HG02884 (cell line): Measurements from ENCODE around the gene MAP2K2.

Experiments
- ATAC-seq: cut with Tn5 transposase; IDR thresholded peaks from one replicate; pipeline ENCODE4 v1.9.1; 2021; ENCODE audit warnings: mild to moderate bottlenecking, moderate library complexity; ENCODE audit not compliant: unreplicated experiment

Gene MAP2K2

DNA sequence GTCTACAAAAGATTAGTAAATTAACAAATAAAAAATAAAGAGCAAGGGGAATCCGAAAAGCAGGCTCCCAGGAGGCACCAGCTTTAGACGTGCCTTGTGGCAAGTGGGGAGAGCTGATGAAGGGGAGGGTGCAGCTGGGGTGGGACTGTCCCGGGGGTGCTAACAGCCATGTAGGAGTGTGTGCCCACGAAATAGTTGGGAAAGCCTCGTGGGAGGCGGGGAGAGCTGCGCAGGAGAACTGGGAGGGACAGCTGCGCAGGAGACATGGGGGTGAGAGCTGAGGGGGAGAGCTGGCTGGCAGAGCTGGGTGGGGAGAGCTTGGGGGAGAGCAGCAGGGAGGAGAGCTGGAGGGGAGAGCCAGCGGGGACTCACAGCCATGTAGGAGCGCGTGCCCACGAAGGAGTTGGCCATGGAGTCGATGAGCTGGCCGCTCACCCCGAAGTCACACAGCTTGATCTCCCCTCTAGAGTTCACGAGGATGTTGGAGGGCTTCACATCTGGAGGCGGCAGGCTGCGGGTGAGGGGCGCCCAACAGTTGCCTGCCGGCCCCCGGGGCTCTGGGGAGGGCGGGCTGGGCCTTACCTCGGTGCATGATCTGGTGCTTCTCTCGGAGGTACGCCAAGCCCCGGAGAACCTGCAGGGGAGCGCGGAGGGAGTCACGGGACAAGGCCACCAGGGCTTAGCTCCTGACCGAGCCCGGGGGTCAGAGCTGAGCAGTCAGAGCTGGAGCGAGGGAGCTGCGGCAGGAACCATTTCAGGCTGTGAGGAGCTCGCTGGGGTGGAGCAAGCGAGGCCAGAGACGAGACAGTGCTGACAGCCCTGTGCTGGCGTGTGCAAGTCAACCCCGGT lies 23.1 kb downstream of the MAP2K2 start:
- ATAC-seq = no peak

- ATAC-seq = no peak
Observed at GRCh38 chr19:4099041-4099764, 24.7 kb downstream of the MAP2K2 start.

GRCh38 chr19:4098493-4098892 lies 25.4 kb downstream of the MAP2K2 start:
- ATAC-seq = no peak

DNA sequence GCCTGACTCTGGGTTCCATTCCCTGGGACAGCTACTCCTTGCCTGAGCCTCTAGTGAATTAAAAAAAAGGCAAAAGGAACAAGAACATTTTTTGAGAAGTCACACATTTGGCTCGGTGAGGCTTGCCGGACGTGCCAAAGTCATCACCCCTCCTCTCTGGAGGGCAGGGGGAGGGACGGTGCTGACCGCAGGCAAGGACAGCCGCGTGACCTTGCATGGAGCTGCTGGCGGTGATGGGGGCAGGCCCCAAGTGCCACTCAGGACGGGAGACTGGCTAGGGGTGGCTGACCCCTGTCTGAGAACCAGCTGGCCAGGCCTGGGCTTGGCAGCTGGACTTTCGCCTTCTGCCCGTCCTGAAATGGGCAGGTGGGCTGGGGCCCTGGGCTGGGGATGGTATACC lies 26.4 kb downstream of the MAP2K2 start:
- no peak for ATAC-seq

DNA sequence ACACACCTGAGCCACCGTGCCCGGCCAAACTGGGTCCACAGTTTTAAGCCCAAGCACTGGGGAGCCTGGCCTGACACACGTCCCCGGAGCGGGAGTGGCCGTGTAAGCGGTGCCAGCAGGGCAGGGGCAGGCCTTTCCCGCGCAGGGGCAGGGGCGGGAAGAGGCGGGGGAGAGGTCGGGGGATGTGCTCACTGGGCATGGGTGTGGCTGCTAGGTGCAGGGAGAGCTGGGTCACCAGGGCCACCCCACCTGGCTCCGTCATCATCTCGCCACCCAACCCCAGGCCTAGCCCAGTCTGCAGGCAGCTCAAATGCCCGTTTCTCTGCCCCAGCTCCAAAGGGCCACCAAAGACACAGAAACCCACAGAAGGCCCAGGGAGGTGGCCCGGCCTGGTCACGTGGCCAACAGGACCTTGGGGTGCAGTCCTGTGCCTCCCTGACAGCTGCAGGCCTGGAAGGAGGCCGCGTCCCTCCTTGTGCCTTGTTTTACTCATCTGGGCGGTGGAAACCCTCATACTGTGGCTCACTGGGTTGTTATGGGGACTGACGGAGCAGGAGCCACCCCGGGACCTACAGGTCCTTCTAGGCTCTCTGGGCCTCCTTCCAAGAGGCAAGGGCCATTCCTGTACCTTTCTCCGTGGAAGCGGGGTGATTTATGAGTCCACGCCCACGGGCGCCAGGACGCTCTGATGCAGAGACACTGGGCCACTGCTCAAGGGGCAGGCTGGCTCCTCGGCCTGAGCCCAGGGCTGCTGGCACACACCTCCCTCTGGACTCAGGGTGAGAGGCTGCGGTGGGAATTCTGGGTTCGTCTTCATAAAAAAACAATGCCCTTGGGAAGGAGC lies 27.7 kb downstream of the MAP2K2 start:
- ATAC-seq = no peak

DNA sequence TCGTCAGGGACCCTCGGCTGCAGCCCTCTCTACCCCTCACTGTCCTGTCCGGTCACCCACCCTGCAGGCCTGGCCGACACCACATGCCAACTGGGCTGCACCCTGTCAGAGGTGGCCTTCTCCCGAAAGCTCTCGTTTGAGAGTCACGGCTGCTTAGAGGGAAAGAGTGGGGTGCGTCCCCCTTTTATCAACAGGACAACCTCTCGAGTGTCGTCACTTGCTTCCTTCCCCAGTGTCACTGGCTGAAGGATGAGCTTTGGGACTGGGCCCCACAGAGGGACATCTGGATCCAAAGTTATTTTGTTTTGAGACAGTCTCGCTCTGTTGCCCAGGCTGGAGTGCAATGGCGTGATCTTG lies 28.5 kb downstream of the MAP2K2 start:
- no peak for ATAC-seq

DNA sequence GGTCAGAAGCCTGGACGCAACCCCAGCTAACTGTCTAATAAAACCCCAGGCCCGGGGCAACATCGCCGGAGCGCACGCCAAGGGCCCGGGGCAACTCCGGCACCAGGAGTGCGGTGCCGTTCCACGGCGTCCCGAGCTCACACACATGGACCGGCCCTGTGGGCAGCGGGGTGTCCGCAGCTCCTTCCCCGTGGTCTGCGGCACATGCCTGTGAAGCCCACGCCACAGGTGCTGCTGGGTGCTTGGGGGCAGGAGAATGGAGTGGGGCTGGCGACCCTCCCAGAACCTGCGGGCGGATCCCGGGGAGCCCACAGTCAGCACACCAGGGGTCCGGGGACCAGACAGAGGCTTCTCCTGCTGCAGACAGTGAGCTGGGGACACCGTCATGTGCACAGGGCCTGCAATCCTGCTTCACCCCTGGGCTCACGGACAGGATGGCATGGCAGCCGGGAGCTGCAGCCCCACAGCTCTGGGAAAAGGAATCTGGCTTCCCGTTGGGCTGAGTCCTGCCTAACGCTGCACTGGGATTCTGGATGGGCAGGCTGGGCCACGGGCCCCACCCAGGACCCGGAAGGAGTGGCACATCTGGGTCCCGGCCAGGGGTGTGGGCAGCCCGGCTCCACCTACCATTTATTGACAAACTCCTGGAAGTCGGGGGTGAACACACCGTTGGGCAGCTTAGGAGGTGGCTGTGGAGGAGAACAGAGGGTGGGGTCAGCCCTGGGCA lies 29.0 kb downstream of the MAP2K2 start:
- no peak for ATAC-seq

DNA sequence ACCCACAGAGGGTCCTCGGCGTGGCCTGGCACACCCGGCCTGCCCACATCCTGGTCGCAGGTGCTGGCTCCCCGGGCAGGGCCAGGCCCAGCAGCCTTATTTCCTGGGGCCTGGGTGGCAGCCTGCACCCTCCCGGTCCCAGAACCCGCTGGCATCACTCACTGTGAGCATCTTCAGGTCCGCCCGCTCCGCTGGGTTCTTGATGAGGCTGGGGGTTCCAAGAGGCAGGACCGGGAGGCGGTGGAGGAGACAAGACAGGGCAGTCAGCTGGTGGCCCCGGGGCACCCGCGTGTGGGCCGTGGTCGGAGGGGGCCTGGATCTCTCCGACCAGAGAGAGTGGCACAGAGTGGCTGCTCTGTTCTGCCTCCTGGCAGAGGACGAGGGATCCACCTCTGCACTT lies 29.6 kb downstream of the MAP2K2 start:
- ATAC-seq = no peak

GRCh38 chr19:4093643-4094175 lies 30.2 kb downstream of the MAP2K2 start:
- ATAC-seq = no peak

DNA sequence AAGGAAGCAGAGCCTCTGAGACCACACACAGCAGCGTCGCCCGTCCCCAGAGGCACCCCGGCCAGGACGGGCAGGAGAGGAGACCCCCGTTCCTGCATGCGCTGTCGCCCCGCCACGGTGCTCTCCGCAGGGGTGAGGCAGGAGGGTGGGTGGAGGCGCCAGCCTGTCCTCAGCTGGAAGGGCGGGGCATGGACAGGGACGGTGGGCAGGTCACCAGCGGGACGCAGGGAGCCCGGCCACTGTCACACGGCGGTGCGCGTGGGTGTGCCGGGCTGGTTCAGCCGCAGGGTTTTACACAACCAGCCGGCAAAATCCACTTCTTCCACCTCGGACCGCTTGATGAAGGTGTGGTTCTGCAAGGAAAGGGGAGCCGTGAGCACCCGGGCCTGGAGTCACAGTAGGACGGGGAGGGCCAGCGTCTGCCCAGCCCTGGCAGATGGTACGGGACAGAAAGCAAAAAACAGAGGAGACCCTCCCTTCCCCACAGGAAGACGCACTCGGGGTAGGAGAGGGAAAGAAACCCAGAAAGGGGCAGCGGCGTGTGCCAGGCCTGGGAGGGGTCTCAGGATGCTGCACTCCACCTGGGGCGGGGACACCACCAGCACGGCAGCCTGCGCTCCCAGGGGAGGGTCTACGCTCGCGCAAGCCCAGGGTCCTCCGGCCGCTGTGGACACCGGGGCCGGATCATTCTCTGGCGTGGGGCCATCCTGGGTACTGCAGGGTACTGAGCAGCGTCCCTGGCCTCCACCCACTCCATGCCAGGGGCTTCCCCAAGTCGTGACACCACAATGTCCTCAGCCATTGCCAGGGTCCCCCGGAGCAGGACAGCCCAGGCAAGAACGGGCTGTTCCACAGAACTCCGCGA lies 33.3 kb downstream of the MAP2K2 start:
- ATAC-seq = no peak

DNA sequence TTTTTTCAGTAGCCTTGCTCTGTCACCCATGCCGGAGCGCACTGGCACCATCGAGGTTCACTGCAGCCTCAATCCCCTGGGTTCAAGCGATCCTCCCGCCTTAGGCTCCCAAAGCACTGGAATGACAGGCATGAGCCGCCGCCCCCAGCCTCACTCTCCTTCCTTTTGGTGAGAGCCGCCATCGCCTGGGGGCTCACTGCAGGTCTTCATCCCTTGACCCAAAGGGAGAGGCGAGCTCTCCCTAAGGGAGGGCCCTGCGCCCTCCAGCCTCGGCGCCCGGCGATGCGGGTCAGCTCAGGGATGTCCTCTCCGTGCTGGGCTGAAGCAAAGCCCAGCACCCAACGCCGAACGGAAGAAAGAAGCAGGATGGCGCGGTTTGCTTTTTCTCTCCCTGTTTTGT lies 34.0 kb downstream of the MAP2K2 start:
- ATAC-seq = no peak

DNA sequence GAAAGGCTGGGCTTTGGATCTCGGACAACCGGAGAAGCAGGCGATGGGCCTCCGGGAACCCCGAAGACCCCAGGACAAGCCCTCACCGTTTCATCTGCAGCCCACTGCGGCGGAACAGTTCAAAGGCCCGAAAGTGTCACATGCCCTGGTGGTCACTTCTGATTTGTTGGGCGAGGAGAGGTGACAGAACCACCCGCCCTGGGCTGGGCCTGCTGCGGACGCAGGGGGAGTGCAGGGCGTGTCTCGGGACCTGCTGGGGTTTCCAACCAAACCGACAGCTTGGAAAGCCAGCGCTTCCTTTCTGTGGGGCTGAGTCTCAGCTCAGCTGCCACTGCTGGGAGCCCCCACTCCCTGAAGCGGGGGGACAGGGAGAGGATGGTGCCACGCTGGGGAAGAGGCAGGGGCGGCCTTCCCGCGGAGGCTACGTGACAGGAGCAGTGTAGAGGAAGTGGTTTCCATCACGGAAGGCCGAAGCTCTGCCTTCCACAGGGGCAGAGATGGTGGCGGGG lies 34.5 kb downstream of the MAP2K2 start:
- no peak for ATAC-seq

DNA sequence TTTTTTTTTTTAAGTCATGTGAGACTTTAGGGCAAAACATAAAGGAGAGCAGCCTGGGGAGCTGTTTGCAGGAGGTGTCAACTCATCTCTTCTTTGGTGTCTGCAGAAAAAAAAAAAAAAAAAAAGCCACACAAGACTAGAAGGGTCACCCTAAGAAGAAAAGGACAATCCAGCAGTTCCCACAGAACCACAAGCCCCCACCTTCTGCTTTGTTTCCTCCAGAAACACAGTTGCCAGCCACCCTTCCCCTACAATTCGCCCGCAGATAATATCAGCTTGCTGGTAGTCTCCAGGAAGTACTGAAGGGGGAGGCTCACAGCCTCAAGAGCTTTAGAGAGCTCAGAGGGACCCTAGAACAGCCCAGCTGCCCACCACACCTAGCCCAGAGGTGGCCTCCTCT lies 34.9 kb downstream of the MAP2K2 start:
- ATAC-seq = no peak

DNA sequence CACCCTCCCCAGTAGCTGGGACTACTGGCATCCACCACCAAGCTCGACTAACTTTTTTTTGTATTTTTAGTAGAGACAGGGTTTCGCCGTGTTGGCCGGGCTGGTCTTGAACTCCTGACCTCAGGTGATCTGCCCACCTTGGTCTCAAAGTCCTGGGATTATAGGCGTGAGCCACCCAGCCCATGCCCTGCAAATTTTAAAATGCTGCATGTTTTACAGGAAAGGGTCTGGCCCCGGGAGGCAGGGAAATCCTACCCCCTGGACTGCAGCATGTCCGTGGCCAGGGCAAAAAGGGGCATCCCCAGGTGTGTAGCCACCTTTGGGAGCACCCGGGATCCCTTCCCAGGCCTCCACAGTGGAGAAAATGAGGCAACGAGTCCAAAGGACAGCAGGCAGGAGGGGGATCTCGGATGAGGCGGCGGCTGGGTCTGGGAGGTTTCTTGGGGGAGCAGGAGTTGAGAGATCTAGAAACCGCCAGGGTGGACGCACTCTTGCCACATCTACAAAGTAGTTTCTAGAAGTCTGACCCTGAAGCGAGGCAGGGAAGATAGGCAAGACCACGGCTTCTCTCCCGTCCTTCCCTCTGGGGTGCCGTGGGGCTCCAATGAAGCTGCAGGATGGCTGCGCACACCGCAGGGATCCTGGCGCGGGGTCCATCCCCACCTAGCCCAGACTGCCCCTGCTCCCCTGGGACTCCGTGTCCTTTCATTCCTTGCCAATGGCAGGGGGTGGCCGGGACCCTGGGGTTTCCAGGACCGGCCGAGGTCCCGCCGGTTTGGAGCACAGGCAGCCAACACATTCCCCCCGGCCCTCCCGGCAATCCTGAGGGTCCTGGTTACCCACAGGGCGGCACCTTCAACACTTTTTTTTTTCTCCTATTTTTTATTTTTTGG lies 35.9 kb downstream of the MAP2K2 start:
- ATAC-seq = no peak

DNA sequence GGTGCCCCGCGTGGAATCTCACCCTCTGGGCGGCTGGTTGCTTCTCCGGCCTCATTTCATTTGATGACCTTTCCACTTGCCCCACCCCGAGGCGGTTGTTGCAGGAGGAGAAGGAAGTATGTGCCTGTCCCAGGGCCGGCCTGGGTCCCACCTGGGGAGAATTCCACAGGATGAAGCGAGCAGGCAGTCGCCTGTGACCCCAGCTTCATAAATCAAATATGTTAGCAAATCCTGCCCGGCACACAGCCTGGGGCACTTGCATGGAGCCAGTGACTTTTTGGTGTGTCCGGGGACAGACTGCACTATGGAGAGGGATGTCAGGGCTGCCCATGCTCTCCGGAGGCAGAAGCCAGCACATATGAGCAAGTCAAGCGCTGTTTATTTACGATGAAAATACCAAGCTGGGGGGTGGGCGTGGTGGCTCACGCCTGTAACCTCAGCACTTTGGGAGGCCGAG lies 37.5 kb downstream of the MAP2K2 start:
- no peak for ATAC-seq

DNA sequence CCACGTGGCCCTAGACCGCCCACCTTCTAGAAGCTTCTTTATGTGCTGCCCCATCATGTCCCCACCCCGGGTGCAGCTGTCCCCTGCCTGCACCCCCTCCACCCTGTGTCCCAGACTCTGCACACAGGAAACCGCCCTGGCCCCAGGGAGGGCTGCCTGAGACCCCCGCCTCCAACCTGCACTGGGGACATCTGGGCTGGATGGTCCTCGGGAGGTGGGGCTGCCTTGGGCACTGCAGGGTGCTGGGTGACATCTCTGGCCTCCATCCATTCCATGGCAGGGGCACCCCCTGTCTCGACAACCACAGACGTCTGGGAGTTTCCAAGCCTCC lies 39.4 kb downstream of the MAP2K2 start:
- no peak for ATAC-seq

GRCh38 chr19:4083677-4084546 lies 40.0 kb downstream of the MAP2K2 start:
- no peak for ATAC-seq

DNA sequence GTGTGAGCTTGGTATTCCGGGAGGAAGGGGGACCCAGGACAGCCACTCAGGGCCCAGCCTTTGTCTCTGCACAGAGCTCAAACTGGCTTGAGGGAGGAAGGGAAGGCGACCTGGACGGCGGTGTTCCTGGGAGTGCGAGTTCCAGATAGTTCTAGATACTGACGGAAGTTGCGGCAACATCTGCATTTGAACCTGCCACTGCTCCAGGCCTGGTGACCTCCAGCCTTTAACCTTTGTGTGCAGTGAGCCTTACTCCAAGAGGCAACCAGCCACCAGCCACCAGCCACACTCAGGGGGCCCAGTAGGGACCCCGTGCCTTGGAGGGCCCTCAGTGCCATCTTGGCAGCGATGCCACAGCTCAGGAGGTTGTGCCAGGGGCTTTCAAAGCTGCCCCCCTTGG lies 41.8 kb downstream of the MAP2K2 start:
- ATAC-seq = no peak
